Activated T-helper 17 cell treated with anti-CD3 and anti-CD28 coated beads, Interleukin-2, amount 50 U/mL, for 72 hours (primary cell): ENCODE results near the gene CPD. TPM values are rescaled to one million over a fixed set of nuclear protein-coding genes. Genes with fewer than 3 reads are reported as not detected.

Experiments used
- ATAC-seq: fragments of 150-1000 bp; cut with Tn5 transposase; replicated peaks from 2 replicates; pipeline ENCODE4 v1.10.0; 2021; ENCODE audit warnings: mild to moderate bottlenecking, moderate library complexity
- H3K27ac Mint-ChIP-seq: one replicate; pipeline ENCODE4 v1.8.0; 2022; ENCODE audit warnings: mixed read lengths
- H3K27me3 Mint-ChIP-seq: one replicate; pipeline ENCODE4 v1.8.0; 2022; ENCODE audit warnings: mixed read lengths
- H3K36me3 Mint-ChIP-seq: one replicate; pipeline ENCODE4 v1.8.0; 2022; ENCODE audit warnings: low read depth, mild to moderate bottlenecking, mixed read lengths
- H3K4me1 Mint-ChIP-seq: one replicate; pipeline ENCODE4 v1.8.0; 2022; ENCODE audit warnings: mixed read lengths
- H3K4me3 Mint-ChIP-seq: one replicate; pipeline ENCODE4 v1.8.0; 2022; ENCODE audit warnings: mild to moderate bottlenecking, mixed read lengths
- H3K9me3 Mint-ChIP-seq: one replicate; pipeline ENCODE4 v1.8.0; 2022; ENCODE audit warnings: mixed read lengths
- total RNA-seq, 2 donors: library from RNA; stranded (reverse); gene quantifications; one replicate each; pipeline ENCODE4 v1.2.3, GENCODE V29; 2022

Gene CPD
- total RNA-seq, 2 donors from 2014 or later = 25.9 to 34.7 TPM

- Mint-ChIP-seq H3K4me3 (no peak overlapping the region), H3K27ac (peak overlapping the region; percentile 11), H3K4me1 (peaks cover 4% of the 10 kb centered on the region), H3K9me3 (no peaks in the 10 kb centered on the region), H3K27me3 (no peaks in the 10 kb centered on the region), H3K36me3 (peaks cover 69% of the 10 kb centered on the region)
- no peak for ATAC-seq
Measured at GRCh38 chr17:30506481-30506880, 127.8 kb downstream of the CPD start.

- Mint-ChIP-seq H3K9me3 (no peaks in the 10 kb centered on the region), H3K4me3 (no peak overlapping the region), H3K36me3 (peaks cover 68% of the 10 kb centered on the region), H3K4me1 (peaks cover 5% of the 10 kb centered on the region), H3K27me3 (no peaks in the 10 kb centered on the region), H3K27ac (no peak overlapping the region)
- ATAC-seq = no peak
Measured at GRCh38 chr17:30513346-30513745, 134.6 kb downstream of the CPD start.

- no peaks in the 10 kb centered on the region for H3K9me3 Mint-ChIP-seq
- ATAC-seq = no peak
- H3K4me3 Mint-ChIP-seq = no peak overlapping the region
- H3K36me3 Mint-ChIP-seq = peaks cover 81% of the 10 kb centered on the region
- H3K27ac Mint-ChIP-seq = no peak overlapping the region
- H3K4me1 Mint-ChIP-seq = peaks cover 5% of the 10 kb centered on the region
- H3K27me3 Mint-ChIP-seq = no peaks in the 10 kb centered on the region
Measured at GRCh38 chr17:30514895-30515596, 136.3 kb downstream of the CPD start.

- H3K4me3 Mint-ChIP-seq = no peak overlapping the region
- H3K27ac Mint-ChIP-seq = no peak overlapping the region
- no peaks in the 10 kb centered on the region for H3K27me3 Mint-ChIP-seq
- H3K9me3 Mint-ChIP-seq = no peaks in the 10 kb centered on the region
- no peak for ATAC-seq
- peaks cover 5% of the 10 kb centered on the region for H3K4me1 Mint-ChIP-seq
- peaks cover 91% of the 10 kb centered on the region for H3K36me3 Mint-ChIP-seq
Measured at GRCh38 chr17:30517786-30518185, 139.1 kb downstream of the CPD start.

GRCh38 chr17:30519166-30519565 is 140.4 kb downstream of the CPD start:
- Mint-ChIP-seq H3K36me3 (peaks cover 89% of the 10 kb centered on the region), H3K27me3 (no peaks in the 10 kb centered on the region), H3K9me3 (no peaks in the 10 kb centered on the region), H3K27ac (no peak overlapping the region), H3K4me3 (no peak overlapping the region), H3K4me1 (peaks cover 2% of the 10 kb centered on the region)
- no peak for ATAC-seq

Other genes with a start within 250 kb of the CPD start
- gene SLC6A4, start 143.2 kb upstream of the CPD start, total RNA-seq = not detected
- gene BLMH, start 87.0 kb upstream of the CPD start, total RNA-seq = 10 to 100 TPM; 24.3 to 51.0 TPM
- gene TMIGD1, start 44.9 kb upstream of the CPD start, total RNA-seq = not detected
- 10 to 100 TPM; 42.4 to 45.2 TPM for gene GOSR1, start 98.5 kb downstream of the CPD start, total RNA-seq